DOHH2 (cell line): ENCODE results near the gene KRTAP16-1.

Experiments
- H3F3A ChIP-seq: fragments of 200-600 bp; sonication (generic), shearing (Covaris generic); 2 replicates; pipeline ENCODE4 v1.6.0; 2016; ENCODE audit warnings: antibody characterized with exemption, mild to moderate bottlenecking; ENCODE audit not compliant: control insufficient read depth, insufficient read depth
- H3K27ac ChIP-seq: fragments of 200-600 bp; sonication (generic); 2 replicates; pipeline ENCODE4 v1.5.1; 2014; ENCODE audit warnings: low read depth, mild to moderate bottlenecking, low read length, moderate library complexity
- H3K27me3 ChIP-seq: fragments of 200-600 bp; sonication (generic); 2 replicates; pipeline ENCODE4 v1.6.1; 2014; ENCODE audit warnings: mild to moderate bottlenecking, low read length, mixed read lengths; ENCODE audit not compliant: control insufficient read depth
- H3K36me3 ChIP-seq: fragments of 200-600 bp; sonication (generic); 2 replicates; pipeline ENCODE4 v1.6.1; 2014; ENCODE audit warnings: mild to moderate bottlenecking, low read length, moderate library complexity, mixed read lengths; ENCODE audit not compliant: control insufficient read depth
- H3K4me1 ChIP-seq: fragments of 200-600 bp; sonication (generic); 2 replicates; pipeline ENCODE4 v1.6.1; 2014; ENCODE audit warnings: mild to moderate bottlenecking, low read length, mixed read lengths; ENCODE audit not compliant: control insufficient read depth
- H3K4me2 ChIP-seq: fragments of 200-600 bp; sonication (generic); 2 replicates; pipeline ENCODE4 v1.6.0; 2014; ENCODE audit warnings: mild to moderate bottlenecking, low read length, moderate library complexity
- H3K4me3 ChIP-seq: fragments of 200-600 bp; sonication (generic); 2 replicates; pipeline ENCODE4 v1.5.1; 2014; ENCODE audit warnings: mild to moderate bottlenecking, low read length, mixed read lengths
- H3K79me2 ChIP-seq: fragments of 200-600 bp; sonication (generic); 2 replicates; pipeline ENCODE4 v1.6.1; 2014; ENCODE audit warnings: mild to moderate bottlenecking, low read length, mixed read lengths; ENCODE audit not compliant: control insufficient read depth
- H3K9me2 ChIP-seq: fragments of 200-600 bp; sonication (generic); replicated peaks from 2 replicates; pipeline ENCODE4 v1.6.1; 2014; ENCODE audit warnings: mild to moderate bottlenecking, low read length, mixed read lengths; ENCODE audit not compliant: control insufficient read depth
- H3K9me3 ChIP-seq: fragments of 200-600 bp; sonication (generic); 2 replicates; pipeline ENCODE4 v1.6.1; 2014; ENCODE audit warnings: antibody characterized with exemption, low read length, mixed read lengths; ENCODE audit not compliant: control insufficient read depth, insufficient read depth
- H4K20me1 ChIP-seq: fragments of 200-600 bp; sonication (generic); 2 replicates; pipeline ENCODE4 v1.6.0; 2014; ENCODE audit warnings: low read depth, mild to moderate bottlenecking, antibody characterized with exemption, low read length, moderate library complexity; ENCODE audit not compliant: control insufficient read depth, insufficient read depth
- EZH2phosphoT487 ChIP-seq: fragments of 200-600 bp; sonication (generic); IDR thresholded peaks from 2 replicates; pipeline ENCODE4 v1.6.1; 2017; ENCODE audit warnings: borderline replicate concordance, mild to moderate bottlenecking, antibody characterized with exemption, low read length, moderate library complexity, mixed read lengths
- TF ChIP-seq, protein P1 (sequence below): fragments of 200-600 bp; sonication (generic); IDR thresholded peaks from one replicate; pipeline ENCODE4 v1.5.1; 2014; ENCODE audit warnings: antibody characterized with exemption, mild to moderate bottlenecking, low read depth, low read length; ENCODE audit not compliant: poor library complexity, severe bottlenecking

Gene KRTAP16-1

DNA sequence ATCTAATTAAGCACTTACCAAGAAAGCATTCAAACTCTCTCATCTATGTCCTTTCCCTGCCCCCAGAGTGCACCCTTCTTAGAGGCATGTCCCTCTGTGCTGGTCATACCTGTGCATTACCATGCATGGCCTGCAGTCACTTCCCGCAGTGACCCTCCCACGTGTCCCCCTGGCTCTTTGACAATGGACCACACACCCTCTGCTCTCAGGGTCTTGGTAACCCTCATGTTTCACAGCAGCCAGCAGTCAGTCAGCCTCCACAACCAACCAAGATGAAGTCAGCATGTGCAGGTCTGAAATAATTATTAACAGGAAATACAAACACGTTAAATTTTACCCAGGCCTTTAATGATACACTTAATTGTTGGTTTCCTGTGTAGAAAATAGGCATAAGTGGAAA is 31.4 kb upstream of the KRTAP16-1 start:
- H3K27me3 ChIP-seq = no peaks in the 10 kb centered on the region
- no peaks in the 10 kb centered on the region for H3F3A ChIP-seq
- H3K4me2 ChIP-seq = peak overlapping the region; percentile 18; the same call in 1 of the 2 replicates
- no peaks in the 10 kb centered on the region for H4K20me1 ChIP-seq
- H3K4me1 ChIP-seq = peaks cover 15% of the 10 kb centered on the region
- H3K4me3 ChIP-seq = no peak overlapping the region
- no peak for TF ChIP-seq EZH2phosphoT487
- TF ChIP-seq, protein P1, sequence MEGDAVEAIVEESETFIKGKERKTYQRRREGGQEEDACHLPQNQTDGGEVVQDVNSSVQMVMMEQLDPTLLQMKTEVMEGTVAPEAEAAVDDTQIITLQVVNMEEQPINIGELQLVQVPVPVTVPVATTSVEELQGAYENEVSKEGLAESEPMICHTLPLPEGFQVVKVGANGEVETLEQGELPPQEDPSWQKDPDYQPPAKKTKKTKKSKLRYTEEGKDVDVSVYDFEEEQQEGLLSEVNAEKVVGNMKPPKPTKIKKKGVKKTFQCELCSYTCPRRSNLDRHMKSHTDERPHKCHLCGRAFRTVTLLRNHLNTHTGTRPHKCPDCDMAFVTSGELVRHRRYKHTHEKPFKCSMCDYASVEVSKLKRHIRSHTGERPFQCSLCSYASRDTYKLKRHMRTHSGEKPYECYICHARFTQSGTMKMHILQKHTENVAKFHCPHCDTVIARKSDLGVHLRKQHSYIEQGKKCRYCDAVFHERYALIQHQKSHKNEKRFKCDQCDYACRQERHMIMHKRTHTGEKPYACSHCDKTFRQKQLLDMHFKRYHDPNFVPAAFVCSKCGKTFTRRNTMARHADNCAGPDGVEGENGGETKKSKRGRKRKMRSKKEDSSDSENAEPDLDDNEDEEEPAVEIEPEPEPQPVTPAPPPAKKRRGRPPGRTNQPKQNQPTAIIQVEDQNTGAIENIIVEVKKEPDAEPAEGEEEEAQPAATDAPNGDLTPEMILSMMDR = no peak
- H3K79me2 ChIP-seq = no peaks in the 10 kb centered on the region
- H3K9me2 ChIP-seq = no peaks in the 10 kb centered on the region
- no peak overlapping the region for H3K27ac ChIP-seq
- H3K36me3 ChIP-seq = no peaks in the 10 kb centered on the region
- H3K9me3 ChIP-seq = 0 out of 2 replicates have a peak, but pooled peaks cover 3% of the 10 kb centered on the region

DNA sequence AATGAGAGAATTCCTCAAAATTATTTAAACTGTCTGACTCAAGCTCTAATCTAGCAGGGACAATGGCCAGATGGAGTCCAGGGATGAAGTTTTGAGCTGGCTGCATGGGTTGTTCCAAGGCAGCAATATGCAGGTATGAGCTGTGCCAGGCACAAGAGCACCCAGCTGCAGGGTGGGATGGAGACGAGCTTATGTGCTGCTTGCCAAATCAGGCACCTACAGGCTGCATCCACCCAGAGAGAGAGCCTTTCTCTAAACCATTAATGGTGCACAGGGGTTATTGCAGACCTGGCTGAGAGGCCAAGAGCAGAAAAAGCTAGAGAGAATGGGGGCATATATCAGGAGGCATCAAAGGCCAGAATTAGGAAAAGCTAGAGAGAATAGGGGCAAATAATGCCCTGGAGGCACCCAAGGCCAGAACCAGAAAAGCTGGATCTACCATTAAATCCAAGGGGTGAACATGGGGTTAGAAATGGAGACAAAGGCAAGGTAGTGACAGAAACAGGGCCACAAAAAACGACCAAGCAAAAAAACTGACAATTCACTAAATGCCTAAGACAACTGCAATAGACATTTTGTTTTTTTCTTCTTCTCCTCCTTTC is 30.6 kb upstream of the KRTAP16-1 start:
- H4K20me1 ChIP-seq = no peaks in the 10 kb centered on the region
- H3K9me3 ChIP-seq = 0 out of 2 replicates have a peak, but pooled peaks cover 3% of the 10 kb centered on the region
- H3K9me2 ChIP-seq = no peaks in the 10 kb centered on the region
- peak overlapping the region; percentile 18; the same call in 1 of the 2 replicates for H3K4me2 ChIP-seq
- H3K27me3 ChIP-seq = no peaks in the 10 kb centered on the region
- no peak overlapping the region for H3K27ac ChIP-seq
- TF ChIP-seq, protein P1 = no peak
- TF ChIP-seq EZH2phosphoT487 = no peak
- no peak overlapping the region for H3K4me3 ChIP-seq
- H3K4me1 ChIP-seq = peaks cover 16% of the 10 kb centered on the region
- no peaks in the 10 kb centered on the region for H3K79me2 ChIP-seq
- H3K36me3 ChIP-seq = no peaks in the 10 kb centered on the region
- H3F3A ChIP-seq = no peaks in the 10 kb centered on the region

DNA sequence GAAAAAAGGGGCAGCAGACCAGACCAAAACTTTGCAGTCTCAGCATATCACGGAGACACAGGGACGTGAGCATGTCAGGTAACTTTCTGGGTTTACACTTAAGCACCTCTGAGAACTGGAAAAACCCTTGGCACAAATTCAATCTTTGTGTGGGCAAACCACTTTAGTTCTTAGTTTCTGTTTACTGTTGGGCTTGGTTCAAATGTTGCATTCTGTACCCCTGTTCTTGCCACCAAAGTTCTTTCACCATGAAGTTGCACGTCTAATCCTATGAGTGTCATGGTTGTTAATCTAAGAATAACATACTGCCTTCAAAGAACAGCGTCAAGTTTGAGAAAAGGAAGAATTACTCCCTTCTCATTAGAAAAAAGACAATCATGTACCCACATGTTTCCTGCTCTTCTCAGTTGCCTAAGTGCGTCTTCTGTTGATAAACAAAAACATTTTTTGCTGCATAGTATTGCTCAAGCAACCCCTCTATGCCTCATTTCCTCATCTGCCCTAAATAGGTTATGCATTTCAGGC is 29.9 kb upstream of the KRTAP16-1 start:
- Histone ChIP-seq H3F3A (no peaks in the 10 kb centered on the region), H3K4me1 (peaks cover 21% of the 10 kb centered on the region), H4K20me1 (no peaks in the 10 kb centered on the region), H3K27me3 (no peaks in the 10 kb centered on the region), H3K9me3 (0 out of 2 replicates have a peak, but pooled peaks cover 3% of the 10 kb centered on the region), H3K4me2 (no peak overlapping the region), H3K9me2 (no peaks in the 10 kb centered on the region), H3K27ac (no peak overlapping the region), H3K36me3 (no peaks in the 10 kb centered on the region), H3K4me3 (no peak overlapping the region), H3K79me2 (no peaks in the 10 kb centered on the region)
- TF ChIP-seq, protein P1 = no peak
- no peak for TF ChIP-seq EZH2phosphoT487
